Activated CD4-positive, alpha-beta T cell treated with anti-CD3 and anti-CD28 coated beads for 36 hours (primary cell): ENCODE measurements around the gene CENPX. TPM values are rescaled to one million over a fixed set of nuclear protein-coding genes. Genes with fewer than 3 reads are reported as not detected.
A peak's percentile ranks its signal among the peaks of the same experiment; 100 is the strongest.

Experiments used
- ATAC-seq: fragments of 200-7000 bp; cut with Tn5 transposase; one replicate; pipeline ENCODE4 v1.10.0; 2021; ENCODE audit warnings: mild to moderate bottlenecking, moderate library complexity
- CTCF ChIA-PET: fragments of 350-600 bp; sonication (Branson Sonifier 250); formaldehyde crosslinking; loops from one replicate; lab custom pipeline; 2021; ENCODE audit warnings: antibody characterized with exemption; lab: Charles Lee
- POLR2A ChIA-PET: fragments of 350-600 bp; sonication (Branson Sonifier 250); formaldehyde crosslinking; loops from one replicate; lab custom pipeline; 2021; ENCODE audit warnings: antibody characterized with exemption, inconsistent platforms; lab: Charles Lee
- DNase-seq: peaks from one replicate; pipeline ENCODE4 v3.0.0-alpha.2; 2020
- H3K27ac Mint-ChIP-seq: one replicate; pipeline ENCODE4 v1.8.0; 2021; ENCODE audit warnings: mixed read lengths
- H3K27me3 Mint-ChIP-seq: one replicate; pipeline ENCODE4 v1.8.0; 2021; ENCODE audit warnings: mixed read lengths
- H3K36me3 Mint-ChIP-seq: one replicate; pipeline ENCODE4 v1.8.0; 2021; ENCODE audit warnings: low read depth, mixed read lengths
- H3K4me1 Mint-ChIP-seq: one replicate; pipeline ENCODE4 v1.8.0; 2021; ENCODE audit warnings: mixed read lengths
- H3K4me3 Mint-ChIP-seq: one replicate; pipeline ENCODE4 v1.8.0; 2021; ENCODE audit warnings: mild to moderate bottlenecking, moderate library complexity, mixed read lengths
- H3K9me3 Mint-ChIP-seq: one replicate; pipeline ENCODE4 v1.8.0; 2021; ENCODE audit warnings: low read depth, mixed read lengths
- intact Hi-C, 2 experiments: fragments of 100-400 bp; cut with DNase I in 1 of 2; cut with micrococcal nuclease in 1 of 2; formaldehyde crosslinking; loops; one replicate each; pipeline versions ENCODE4 v1.14.2 to v1.15.1; 2022 to 2024; cut with DNase I, micrococcal nuclease
- total RNA-seq, 2 experiments: library from RNA; stranded (reverse); gene quantifications; one replicate each; pipeline ENCODE4 v1.2.3, GENCODE V29; 2021

CENPX gene
- total RNA-seq = 10 to 100 TPM; 77.5 to 84.1 TPM

DNA sequence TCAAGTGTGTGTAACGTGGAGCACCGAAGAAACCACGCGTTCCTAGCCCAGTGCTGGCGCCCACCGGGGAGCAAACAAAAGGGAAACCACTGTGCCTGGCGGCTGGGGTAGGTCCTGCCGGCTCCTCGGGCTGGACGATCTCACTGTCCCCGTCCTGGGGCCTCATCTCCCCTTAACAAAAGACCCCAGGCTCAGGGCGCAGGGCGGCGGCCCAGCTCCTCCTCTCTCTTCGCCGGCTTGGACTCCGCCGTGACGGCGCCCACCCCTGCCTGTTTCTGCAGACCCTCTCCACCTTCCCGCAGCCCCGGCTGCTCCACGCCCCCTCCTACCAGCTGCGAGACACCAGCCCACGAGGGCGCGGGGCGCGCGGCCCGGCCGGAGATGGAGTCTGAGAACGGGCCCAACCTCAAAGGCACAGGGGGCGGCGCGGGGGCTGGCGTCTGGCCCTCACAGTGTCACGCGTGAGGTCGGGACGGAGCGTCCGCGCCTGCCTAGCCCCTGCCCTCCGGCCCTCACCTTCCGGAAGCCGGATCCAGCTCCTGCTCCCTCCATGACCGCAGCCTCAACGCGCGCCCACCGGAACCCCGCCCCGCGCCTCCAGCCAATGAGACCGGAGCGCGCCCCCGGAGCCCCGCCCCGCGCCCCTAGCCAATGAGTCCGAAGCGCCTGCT, at the start of gene CENPX:
CENPX (minus strand) TSS at position 569 of the 671 bp plus-strand sequence; CDS start at position 552, 17 bp downstream.
- intact Hi-C loops = loop anchor here (1.0 to 2.0 kb wide), 10 partner anchors 14 to 626 kb away; partner anchors contain the start of genes ARL16 (in 1 of the 2), CSNK1D (in 1 of the 2), DCXR (in 1 of the 2) and HEXD (in 1 of the 2)
- POLR2A ChIA-PET = interaction anchor here (0.5 to 1.5 kb wide), 7 partner anchors 13 to 191 kb away, joined by 3 to 9 read pairs (median 3); partner anchors contain the start of gene DCXR
- DNase-seq = peak; percentile 35

DNA sequence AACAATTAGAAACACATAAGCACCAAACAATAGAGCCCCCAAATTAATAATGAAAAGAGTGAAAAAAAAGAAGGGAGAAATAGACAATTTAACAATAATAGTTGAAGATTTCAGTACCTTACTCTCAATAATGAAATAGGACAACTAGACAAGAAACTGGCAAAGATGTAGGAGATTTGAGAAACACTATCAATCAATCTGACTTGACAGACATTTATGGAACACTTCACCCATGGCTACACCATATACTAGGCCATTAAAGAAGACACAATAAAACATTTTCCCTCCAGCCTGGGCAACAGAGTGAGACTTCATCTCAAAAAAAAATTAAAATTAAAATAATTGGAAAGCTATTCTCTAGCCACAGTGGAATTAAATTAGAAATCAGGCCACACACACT, 47.9 kb upstream of the CENPX start:
- ATAC-seq (no peak), DNase-seq (no peak)
- Mint-ChIP-seq H3K36me3 (no peaks in the 10 kb centered on the region), H3K4me1 (peaks cover 6% of the 10 kb centered on the region), H3K9me3 (no peaks in the 10 kb centered on the region), H3K27me3 (no peaks in the 10 kb centered on the region), H3K27ac (no peak overlapping the region), H3K4me3 (no peak overlapping the region)
- CTCF ChIA-PET = interaction anchor here (0.7 to 0.8 kb wide), 2 partner anchors 40 to 150 kb away, joined by 3 to 4 read pairs; no protein-coding TSS in a partner anchor
- intact Hi-C loops = no loop called here
- POLR2A ChIA-PET = no interaction called here

More for the DNA sequence above, at the start of gene CENPX:
- Mint-ChIP-seq H3K27ac (peak within 1 kb of the TSS; percentile 76), H3K27me3 (no peaks in the 10 kb centered on the region), H3K9me3 (no peaks in the 10 kb centered on the region), H3K4me1 (peaks cover 14% of the 10 kb centered on the region), H3K4me3 (peak within 1 kb of the TSS; percentile 84), H3K36me3 (no peaks in the 10 kb centered on the region)
- no peak for ATAC-seq
- CTCF ChIA-PET = interaction anchor here (0.5 to 5.1 kb wide), 9 partner anchors 8 to 112 kb away, joined by 3 to 54 read pairs (median 4); partner anchors contain the start of genes DCXR, FASN and NOTUM

DNA sequence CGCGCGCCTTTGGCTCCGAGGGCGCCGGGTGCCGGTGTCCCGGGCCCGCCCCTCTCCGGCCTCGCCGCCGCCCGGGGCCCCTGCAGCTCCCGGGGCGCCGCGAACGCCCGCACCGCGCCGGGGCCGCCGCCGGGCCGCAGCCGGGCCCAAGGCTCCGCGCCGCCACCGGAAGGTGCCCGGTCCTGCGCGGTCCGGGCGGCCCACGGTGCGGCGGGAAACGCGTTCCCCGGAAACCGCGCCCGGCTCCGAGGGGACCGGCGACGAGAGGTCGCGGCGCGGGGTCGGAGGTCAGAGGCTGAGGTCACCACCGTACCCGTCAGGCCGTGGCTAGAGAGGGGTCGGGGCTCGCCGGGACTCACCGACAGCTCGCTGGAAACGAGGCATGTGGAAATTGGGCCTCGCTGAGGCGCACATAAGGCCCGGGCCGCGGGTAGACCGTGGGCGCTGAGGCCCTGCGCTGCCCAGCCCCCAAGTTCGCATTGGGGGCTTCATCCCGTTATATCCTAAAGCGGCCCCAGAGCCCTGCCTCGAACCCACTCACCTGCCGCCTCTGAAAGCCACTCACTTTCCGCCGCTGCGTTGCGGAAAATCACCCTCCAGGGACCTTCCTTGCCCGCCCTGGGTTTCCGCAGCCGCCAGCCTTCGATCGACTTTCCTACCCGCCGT, 43.1 kb upstream of the CENPX start, which contains the start of gene DUS1L:
DUS1L (minus strand) TSS at position 167 of the 666 bp plus-strand sequence. CDS start 745 bp downstream, outside the sequence.
- DNase-seq (peak; percentile 83), ATAC-seq (peak; percentile 93)
- Mint-ChIP-seq H3K36me3 (peaks cover under 1% of the 10 kb centered on the region), H3K4me1 (peaks cover 14% of the 10 kb centered on the region), H3K27ac (peak within 1 kb of the TSS; percentile 91), H3K4me3 (peak within 1 kb of the TSS; percentile 84), H3K9me3 (no peaks in the 10 kb centered on the region), H3K27me3 (no peaks in the 10 kb centered on the region)
- CTCF ChIA-PET = interaction anchor here (0.7 to 1.7 kb wide), 5 partner anchors 24 to 730 kb away, joined by 3 to 6 read pairs (median 3); partner anchors contain the start of gene DCXR
- POLR2A ChIA-PET = no interaction called here
- intact Hi-C loops = loop anchor here (1.0 to 2.0 kb wide), 5 partner anchors 13 to 42 kb away; partner anchors contain the start of genes DCXR (in 1 of the 2), FASN (in 1 of the 2), GPS1 (in 1 of the 2) and LRRC45 (in 1 of the 2)

DNA sequence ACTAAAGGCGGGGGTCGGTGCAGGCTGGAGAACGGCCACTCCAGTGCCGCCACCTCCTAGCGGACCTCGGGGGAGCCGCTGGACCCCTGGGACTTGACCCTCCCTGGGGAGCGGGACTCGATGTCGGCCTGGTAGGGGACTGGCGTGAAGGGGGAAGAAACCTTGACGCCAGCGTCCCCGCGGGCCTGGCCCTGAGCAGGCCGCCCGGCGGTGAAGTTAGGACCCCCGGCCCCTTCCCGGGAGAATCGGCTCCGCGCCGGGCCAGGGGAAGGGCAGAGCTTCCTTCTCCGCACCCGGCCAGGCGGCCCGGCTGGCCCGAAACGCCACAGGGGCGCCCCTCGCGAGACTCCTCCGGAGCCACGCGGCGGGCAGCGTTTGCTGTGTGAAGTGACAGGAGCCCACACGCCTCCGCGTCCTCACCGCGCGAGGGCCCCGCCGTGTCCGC, 42.5 kb upstream of the CENPX start:
- no peaks in the 10 kb centered on the region for H3K27me3 Mint-ChIP-seq
- H3K4me3 Mint-ChIP-seq = peak overlapping the region; percentile 75
- H3K27ac Mint-ChIP-seq = no peak overlapping the region
- peaks cover 14% of the 10 kb centered on the region for H3K4me1 Mint-ChIP-seq
- ChIA-PET CTCF (interaction anchor here (1.2 to 1.7 kb wide), 3 partner anchors 27 to 35 kb away, joined by 3 to 6 read pairs (median 5); partner anchors contain the start of gene DCXR), POLR2A (no interaction called here)
- peaks cover 1% of the 10 kb centered on the region for H3K36me3 Mint-ChIP-seq
- H3K9me3 Mint-ChIP-seq = no peaks in the 10 kb centered on the region
- intact Hi-C loops = loop anchor here in 1 of 2 experiments (1.0 kb wide), 4 partner anchors 14 to 42 kb away; partner anchors contain the start of genes DCXR, FASN, GPS1 and LRRC45
- no peak for DNase-seq
- peak; percentile 43 for ATAC-seq

DNA sequence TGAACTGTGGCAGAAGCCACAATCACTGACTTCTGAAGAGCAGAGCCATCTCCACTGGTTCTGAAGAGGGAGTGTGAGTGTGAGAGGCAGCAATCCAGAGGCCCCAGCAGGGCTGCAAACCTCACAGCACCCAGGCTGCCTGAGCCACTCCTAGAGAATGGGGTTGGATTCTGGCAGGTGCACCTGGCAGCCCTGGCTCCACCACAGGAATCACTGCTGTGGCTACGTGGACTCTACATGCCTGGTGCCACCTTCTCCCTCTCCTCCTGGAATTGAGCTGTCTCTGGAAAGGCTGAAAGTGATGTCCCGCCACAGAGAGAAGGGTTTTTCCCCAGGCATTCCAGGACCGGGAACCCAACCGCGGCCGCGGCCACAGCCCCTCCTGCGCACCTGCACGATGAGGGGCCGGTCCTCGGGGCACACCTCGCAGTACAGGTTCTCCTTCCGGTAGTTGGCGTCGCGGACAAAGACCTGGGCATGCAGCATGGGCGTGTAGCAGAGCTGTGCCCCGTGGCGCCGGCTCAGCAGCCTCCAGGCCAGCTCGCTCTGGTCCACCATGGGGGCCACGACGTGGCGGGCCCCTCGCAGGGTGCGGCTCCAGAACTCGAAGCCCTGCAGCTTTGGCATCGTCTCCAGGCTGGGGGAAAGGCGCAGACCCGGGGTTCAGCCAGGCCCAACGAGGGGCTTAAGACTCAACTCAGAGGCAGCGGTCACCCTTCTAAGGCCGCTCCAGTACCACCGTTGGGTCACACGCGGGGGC, 41.9 kb upstream of the CENPX start:
- POLR2A ChIA-PET = interaction anchor here (0.5 kb wide), 1 partner anchor 202 kb away, joined by 4 read pairs; no protein-coding TSS in a partner anchor
- ATAC-seq = no peak
- DNase-seq = no peak
- Mint-ChIP-seq H3K27ac (no peak overlapping the region), H3K4me3 (peak overlapping the region; percentile 75), H3K9me3 (no peaks in the 10 kb centered on the region), H3K27me3 (no peaks in the 10 kb centered on the region), H3K36me3 (peaks cover 1% of the 10 kb centered on the region), H3K4me1 (peaks cover 14% of the 10 kb centered on the region)
- CTCF ChIA-PET = interaction anchor here (0.7 to 1.7 kb wide), 2 partner anchors 12 to 27 kb away, joined by 3 to 5 read pairs; partner anchors contain the start of gene DCXR
- intact Hi-C loops = loop anchor here in 1 of 2 experiments (1.0 kb wide), 4 partner anchors 13 to 41 kb away; partner anchors contain the start of genes DCXR, FASN, GPS1 and LRRC45

DNA sequence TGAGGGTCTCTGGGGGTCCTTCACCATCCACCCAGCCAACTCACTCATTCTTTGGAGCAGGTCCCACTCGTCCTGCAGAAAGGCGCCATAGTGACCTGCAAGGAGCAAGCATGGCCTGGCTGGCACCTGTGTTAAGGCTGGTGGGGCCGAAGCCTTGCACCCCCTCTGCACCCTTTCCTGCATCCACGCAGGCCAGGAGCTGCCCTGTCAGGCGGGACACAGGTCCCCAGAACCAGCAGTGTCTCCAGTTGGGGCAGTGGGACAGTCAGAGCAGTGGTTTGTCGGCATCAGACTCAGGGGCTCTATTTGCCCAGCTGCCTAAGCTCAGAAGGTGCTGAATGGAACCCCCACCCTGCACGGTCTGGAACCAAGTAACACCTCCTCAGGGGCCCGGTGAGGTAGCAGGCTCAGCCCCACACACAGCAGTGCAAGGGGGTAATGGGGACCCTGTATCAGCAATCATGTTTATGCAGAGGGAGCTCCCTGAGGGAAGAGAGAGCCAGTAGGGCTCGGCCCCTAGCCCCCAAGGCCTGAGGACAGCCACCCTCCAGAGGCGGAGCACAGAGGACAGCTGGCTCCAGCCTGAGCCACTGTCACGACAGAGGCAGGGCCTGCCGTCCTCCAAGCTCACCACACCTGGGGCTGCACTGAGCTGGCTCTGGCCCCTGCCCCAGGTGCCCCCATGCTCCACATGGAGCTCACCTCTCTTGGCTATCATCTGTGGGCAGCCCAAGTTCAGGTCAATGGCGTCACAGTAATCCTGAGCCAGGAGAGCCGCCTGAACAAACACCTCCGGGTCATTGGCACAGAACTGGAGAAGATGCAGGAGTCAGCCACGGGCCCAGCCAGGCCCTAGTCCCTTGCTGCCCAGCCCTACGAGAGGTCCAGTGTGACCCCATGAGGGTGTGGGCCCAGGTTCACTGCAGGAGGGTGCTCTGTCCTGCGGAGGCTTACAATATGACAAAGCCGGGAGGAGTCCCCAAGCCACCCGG, 41.0 kb upstream of the CENPX start:
- no peak overlapping the region for H3K27ac Mint-ChIP-seq
- H3K4me1 Mint-ChIP-seq = peaks cover 14% of the 10 kb centered on the region
- ChIA-PET POLR2A (interaction anchor here (0.5 kb wide), 1 partner anchor 201 kb away, joined by 4 read pairs; no protein-coding TSS in a partner anchor), CTCF (interaction anchor here (0.7 kb wide), 1 partner anchor 13 kb away, joined by 3 read pairs; no protein-coding TSS in a partner anchor)
- DNase-seq = no peak
- no peaks in the 10 kb centered on the region for H3K27me3 Mint-ChIP-seq
- ATAC-seq = no peak
- peak overlapping the region; percentile 75 for H3K4me3 Mint-ChIP-seq
- intact Hi-C loops = no loop called here
- H3K9me3 Mint-ChIP-seq = no peaks in the 10 kb centered on the region
- peaks cover 3% of the 10 kb centered on the region for H3K36me3 Mint-ChIP-seq

DNA sequence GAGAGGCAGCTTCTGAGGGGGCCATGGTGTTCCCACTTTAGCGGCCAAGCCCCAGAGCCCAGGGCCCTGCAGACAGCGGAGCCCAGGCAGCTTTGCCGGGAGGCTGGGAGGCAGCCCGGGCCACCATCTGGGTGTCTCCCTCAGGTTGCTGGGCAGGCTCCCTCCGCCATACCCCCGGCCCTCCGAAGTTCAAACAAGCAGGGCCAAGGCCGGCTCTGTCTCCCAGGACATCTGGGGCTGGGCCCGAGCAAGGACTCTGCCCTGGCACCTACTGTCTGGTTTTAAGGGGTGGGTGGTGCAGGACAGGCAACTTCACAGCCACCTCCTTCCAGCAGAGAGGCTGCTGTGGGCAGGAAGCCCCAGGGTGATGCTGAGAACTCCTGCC, 40.3 kb upstream of the CENPX start:
- Mint-ChIP-seq H3K36me3 (peaks cover 4% of the 10 kb centered on the region), H3K27ac (no peak overlapping the region), H3K9me3 (no peaks in the 10 kb centered on the region), H3K27me3 (no peaks in the 10 kb centered on the region), H3K4me1 (peaks cover 14% of the 10 kb centered on the region), H3K4me3 (no peak overlapping the region)
- ATAC-seq (no peak), DNase-seq (no peak)
- POLR2A ChIA-PET = no interaction called here
- CTCF ChIA-PET = no interaction called here
- intact Hi-C loops = no loop called here

DNA sequence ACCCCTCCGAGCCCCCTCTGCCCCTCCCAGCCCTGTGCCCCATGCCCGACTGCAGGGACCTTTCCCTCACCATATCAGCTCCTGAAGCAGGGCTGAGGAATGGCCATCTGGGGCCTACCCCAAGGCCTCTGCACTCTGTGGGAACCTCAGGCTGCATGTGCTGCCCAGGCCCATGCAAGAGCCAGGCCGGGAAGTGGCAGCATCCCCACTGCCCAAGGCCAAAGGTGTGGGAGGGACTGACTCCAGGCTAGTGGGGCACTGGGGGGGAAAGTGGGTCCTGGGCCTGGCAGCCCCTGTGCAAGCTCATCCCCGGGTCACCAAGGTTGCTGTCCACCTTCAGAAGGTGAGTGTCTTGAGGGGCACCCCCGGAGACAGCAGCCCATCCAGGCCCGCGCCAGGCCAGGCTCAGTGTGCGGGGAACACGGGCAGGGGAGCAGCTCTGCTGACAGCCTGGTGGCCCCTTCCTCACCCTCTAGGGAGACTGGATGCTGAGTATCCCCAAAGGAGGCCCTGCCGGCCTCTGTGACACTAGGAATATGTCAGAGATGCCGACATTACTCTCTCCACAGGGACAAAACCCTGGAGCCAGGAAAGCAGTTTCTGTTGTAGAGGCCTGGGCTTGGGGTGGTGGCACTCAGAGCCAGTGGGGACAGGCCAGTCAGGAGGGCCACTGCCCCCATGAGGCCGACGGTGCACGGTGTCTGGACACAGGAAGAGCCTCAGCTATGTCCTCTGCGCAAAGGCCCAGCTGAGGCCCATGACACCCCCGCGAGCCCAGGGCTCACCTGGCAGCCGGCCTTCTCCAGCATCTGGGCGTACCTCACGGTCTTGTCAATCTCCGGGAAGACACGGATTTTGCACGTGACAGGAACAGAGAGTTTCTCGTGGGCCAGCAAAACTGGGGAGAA, 39.7 kb upstream of the CENPX start:
- no peak for DNase-seq
- Mint-ChIP-seq H3K4me1 (peaks cover 14% of the 10 kb centered on the region), H3K4me3 (no peak overlapping the region), H3K27ac (no peak overlapping the region), H3K27me3 (no peaks in the 10 kb centered on the region), H3K36me3 (peaks cover 4% of the 10 kb centered on the region), H3K9me3 (no peaks in the 10 kb centered on the region)
- POLR2A ChIA-PET = no interaction called here
- intact Hi-C loops = no loop called here
- no peak for ATAC-seq
- CTCF ChIA-PET = interaction anchor here (0.6 kb wide), 1 partner anchor 104 kb away, joined by 4 read pairs; no protein-coding TSS in a partner anchor
